Hematopoietic multipotent progenitor cell treated with erythropoietin and hydrocortisone succinate and interleukin-3 and kit ligand, for 15 days (in vitro differentiated cells): ENCODE results near the gene SLC35G2.
A peak's percentile ranks its signal among the peaks of the same experiment; 100 is the strongest.
"Not testable (repeated sequence)": the region's sequence is repeated elsewhere in the genome, so short reads cannot be mapped to it uniquely, and the experiment has no call there.

ENCODE experiments used
- DNase-seq: peaks from one replicate; pipeline ENCODE4 v3.0.0-alpha.2; 2015; ENCODE audit warnings: low spot score

Gene SLC35G2

GRCh38 chr3:136818769-136819391 is at the start of gene SLC35G2:
Gene SLC35G2, plus strand, starts transcription at chr3:136819126. Its CDS starts 35,335 bp downstream, at chr3:136854461.
- DNase-seq, result no peak

- DNase-seq, result no peak
Measured at GRCh38 chr3:136772709-136773108, 46.2 kb upstream of the SLC35G2 start.

GRCh38 chr3:136778865-136779264 is 40.1 kb upstream of the SLC35G2 start:
- DNase-seq, result no peak

GRCh38 chr3:136780741-136781140 is 38.2 kb upstream of the SLC35G2 start:
- DNase-seq, result no peak

GRCh38 chr3:136783708-136784191 is 35.2 kb upstream of the SLC35G2 start:
- no peak for DNase-seq

GRCh38 chr3:136787349-136787748 is 31.6 kb upstream of the SLC35G2 start:
- peak; percentile 36 for DNase-seq

- DNase-seq, result no peak
Measured at GRCh38 chr3:136788154-136788553, 30.8 kb upstream of the SLC35G2 start.

GRCh38 chr3:136789976-136790375 is 28.9 kb upstream of the SLC35G2 start:
- DNase-seq, result no peak

- DNase-seq, result no peak
Measured at GRCh38 chr3:136790786-136791185, 28.1 kb upstream of the SLC35G2 start.

GRCh38 chr3:136792556-136793330 is 26.2 kb upstream of the SLC35G2 start:
- DNase-seq, result no peak

- not testable (repeated sequence) for DNase-seq
Measured at GRCh38 chr3:136801146-136801545, 17.8 kb upstream of the SLC35G2 start.

GRCh38 chr3:136802481-136802996 is 16.4 kb upstream of the SLC35G2 start:
- no peak for DNase-seq

- no peak for DNase-seq
Measured at GRCh38 chr3:136804141-136804540, 14.8 kb upstream of the SLC35G2 start.

GRCh38 chr3:136804813-136805212 is 14.1 kb upstream of the SLC35G2 start:
- no peak for DNase-seq

GRCh38 chr3:136805795-136806194 is 13.1 kb upstream of the SLC35G2 start:
- DNase-seq, result no peak

GRCh38 chr3:136811701-136812100 is 7.2 kb upstream of the SLC35G2 start:
- no peak for DNase-seq

- no peak for DNase-seq
Measured at GRCh38 chr3:136817448-136817847, 1.5 kb upstream of the SLC35G2 start.

- no peak for DNase-seq
Measured at GRCh38 chr3:136818191-136818768, 646 bp upstream of the SLC35G2 start.

GRCh38 chr3:136819392-136819730 is 435 bp downstream of the SLC35G2 start:
- DNase-seq, result no peak

- DNase-seq, result no peak
Measured at GRCh38 chr3:136819731-136820679, 1.1 kb downstream of the SLC35G2 start.

- DNase-seq, result no peak
Measured at GRCh38 chr3:136831461-136831860, 12.5 kb downstream of the SLC35G2 start.
